MM.1S (cell line): Measurements from ENCODE around the gene NAA25.

Source experiments
- DNase-seq: peaks from one replicate; pipeline ENCODE4 v3.0.0-alpha.2; 2015
- H2AFZ ChIP-seq: fragments of 300-600 bp; sonication (generic); 2 replicates; pipeline ENCODE4 v1.6.0; 2016; ENCODE audit warnings: antibody characterized with exemption, low read length
- H3F3A ChIP-seq: fragments of 300-600 bp; sonication (generic); 2 replicates; pipeline ENCODE4 v1.6.1; 2016; ENCODE audit warnings: mild to moderate bottlenecking, antibody characterized with exemption, low read length, moderate library complexity, mixed read lengths; ENCODE audit not compliant: insufficient read depth
- H3K27ac ChIP-seq: fragments of 300-600 bp; sonication (generic); 2 replicates; pipeline ENCODE4 v1.5.1; 2016; ENCODE audit warnings: mild to moderate bottlenecking, low read length
- H3K27me3 ChIP-seq: fragments of 300-600 bp; sonication (generic); replicated peaks from 2 replicates; pipeline ENCODE4 v1.6.0; 2016; ENCODE audit warnings: low read length; ENCODE audit not compliant: insufficient read depth
- H3K36me3 ChIP-seq: fragments of 300-600 bp; sonication (generic); replicated peaks from 2 replicates; pipeline ENCODE4 v1.6.1; 2016; ENCODE audit warnings: mild to moderate bottlenecking, low read length, mixed read lengths; ENCODE audit not compliant: insufficient read depth
- H3K4me1 ChIP-seq: fragments of 300-600 bp; sonication (generic); 2 replicates; pipeline ENCODE4 v1.6.1; 2016; ENCODE audit warnings: low read length, mixed read lengths
- H3K4me2 ChIP-seq: fragments of 300-600 bp; sonication (generic); 2 replicates; pipeline ENCODE4 v1.6.0; 2016; ENCODE audit warnings: low read depth, low read length
- H3K4me3 ChIP-seq: fragments of 300-600 bp; sonication (generic); 2 replicates; pipeline ENCODE4 v1.5.1; 2016; ENCODE audit warnings: low read length, mixed read lengths
- H3K79me2 ChIP-seq: fragments of 300-600 bp; sonication (generic); 2 replicates; pipeline ENCODE4 v1.6.1; 2016; ENCODE audit warnings: mixed run types, low read length, mixed read lengths
- H3K9ac ChIP-seq: fragments of 300-600 bp; sonication (generic); 2 replicates; pipeline ENCODE4 v1.6.1; 2016; ENCODE audit warnings: low read length, mixed read lengths
- H3K9me2 ChIP-seq: fragments of 300-600 bp; sonication (generic); replicated peaks from 2 replicates; pipeline ENCODE4 v1.6.1; 2016; ENCODE audit warnings: mild to moderate bottlenecking, low read length, mixed read lengths; ENCODE audit not compliant: insufficient read depth
- H3K9me3 ChIP-seq: fragments of 300-600 bp; sonication (generic); replicated peaks from 2 replicates; pipeline ENCODE4 v1.6.1; 2016; ENCODE audit warnings: mild to moderate bottlenecking, low read length, mixed read lengths; ENCODE audit not compliant: insufficient read depth
- H4K20me1 ChIP-seq: fragments of 300-600 bp; sonication (generic); 2 replicates; pipeline ENCODE4 v1.6.1; 2016; ENCODE audit warnings: mild to moderate bottlenecking, low read length, moderate library complexity, mixed read lengths; ENCODE audit not compliant: insufficient read depth
- EZH2 ChIP-seq: fragments of 300-600 bp; sonication (generic); optimal IDR thresholded peaks from 2 replicates; pipeline ENCODE3; 2017; ENCODE audit warnings: low read depth, mild to moderate bottlenecking, antibody characterized with exemption, low read length, mixed read lengths
- EZH2phosphoT487 ChIP-seq: fragments of 300-600 bp; sonication (generic); IDR thresholded peaks from 2 replicates; pipeline ENCODE4 v1.6.1; 2018; ENCODE audit warnings: antibody characterized with exemption, low read length
- TF ChIP-seq, protein P1 (sequence below): fragments of 300-600 bp; sonication (generic); IDR thresholded peaks from 2 replicates; pipeline ENCODE4 v1.5.1; 2016; ENCODE audit warnings: antibody characterized with exemption, low read length, mixed read lengths

The NAA25 gene

GRCh38 chr12:112032292-112032691 is 76.3 kb downstream of the NAA25 start:
- H4K20me1 ChIP-seq, result no peaks in the 10 kb centered on the region
- H3K9me3 ChIP-seq, result no peaks in the 10 kb centered on the region
- H3K27ac ChIP-seq, result no peak overlapping the region
- no peaks in the 10 kb centered on the region for H3K9me2 ChIP-seq
- no peak overlapping the region for H3K4me3 ChIP-seq
- no peak for DNase-seq
- H3K79me2 ChIP-seq, result no peaks in the 10 kb centered on the region
- no peaks in the 10 kb centered on the region for H3K36me3 ChIP-seq
- H3K27me3 ChIP-seq, result no peaks in the 10 kb centered on the region
- TF ChIP-seq, protein P1, sequence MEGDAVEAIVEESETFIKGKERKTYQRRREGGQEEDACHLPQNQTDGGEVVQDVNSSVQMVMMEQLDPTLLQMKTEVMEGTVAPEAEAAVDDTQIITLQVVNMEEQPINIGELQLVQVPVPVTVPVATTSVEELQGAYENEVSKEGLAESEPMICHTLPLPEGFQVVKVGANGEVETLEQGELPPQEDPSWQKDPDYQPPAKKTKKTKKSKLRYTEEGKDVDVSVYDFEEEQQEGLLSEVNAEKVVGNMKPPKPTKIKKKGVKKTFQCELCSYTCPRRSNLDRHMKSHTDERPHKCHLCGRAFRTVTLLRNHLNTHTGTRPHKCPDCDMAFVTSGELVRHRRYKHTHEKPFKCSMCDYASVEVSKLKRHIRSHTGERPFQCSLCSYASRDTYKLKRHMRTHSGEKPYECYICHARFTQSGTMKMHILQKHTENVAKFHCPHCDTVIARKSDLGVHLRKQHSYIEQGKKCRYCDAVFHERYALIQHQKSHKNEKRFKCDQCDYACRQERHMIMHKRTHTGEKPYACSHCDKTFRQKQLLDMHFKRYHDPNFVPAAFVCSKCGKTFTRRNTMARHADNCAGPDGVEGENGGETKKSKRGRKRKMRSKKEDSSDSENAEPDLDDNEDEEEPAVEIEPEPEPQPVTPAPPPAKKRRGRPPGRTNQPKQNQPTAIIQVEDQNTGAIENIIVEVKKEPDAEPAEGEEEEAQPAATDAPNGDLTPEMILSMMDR, result no peak
- TF ChIP-seq EZH2phosphoT487 (no peak), EZH2 (no peak)
- H3K9ac ChIP-seq, result no peak overlapping the region
- no peaks in the 10 kb centered on the region for H3F3A ChIP-seq
- H3K4me2 ChIP-seq, result no peak overlapping the region
- H2AFZ ChIP-seq, result no peak overlapping the region
- no peaks in the 10 kb centered on the region for H3K4me1 ChIP-seq

DNA sequence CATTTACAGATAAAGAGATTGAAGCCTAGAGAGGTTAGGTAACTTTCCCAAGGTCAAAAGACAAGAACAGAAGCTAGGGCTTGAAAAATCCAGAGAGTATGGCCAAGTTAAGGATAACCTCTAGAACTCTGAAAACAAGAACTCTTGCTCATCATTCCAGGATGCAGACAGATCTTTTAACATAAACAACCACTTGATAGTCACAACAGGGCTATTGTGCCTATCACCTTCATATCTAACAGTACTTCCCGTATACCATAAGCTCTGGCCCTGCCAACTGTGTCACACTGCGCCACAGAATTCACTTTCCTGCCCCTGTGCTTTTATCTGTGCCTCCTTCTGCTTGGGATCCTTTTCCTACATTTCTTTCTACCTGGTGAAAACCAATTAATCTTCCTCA is 77.1 kb downstream of the NAA25 start:
- Histone ChIP-seq H3F3A (no peaks in the 10 kb centered on the region), H3K9ac (no peak overlapping the region), H4K20me1 (no peaks in the 10 kb centered on the region), H3K27me3 (no peaks in the 10 kb centered on the region), H3K79me2 (no peaks in the 10 kb centered on the region), H2AFZ (no peak overlapping the region), H3K27ac (no peak overlapping the region), H3K36me3 (no peaks in the 10 kb centered on the region), H3K9me2 (no peaks in the 10 kb centered on the region), H3K4me1 (no peaks in the 10 kb centered on the region), H3K4me3 (no peak overlapping the region), H3K9me3 (no peaks in the 10 kb centered on the region), H3K4me2 (no peak overlapping the region)
- no peak for DNase-seq
- TF ChIP-seq EZH2phosphoT487 (no peak), EZH2 (no peak)
- TF ChIP-seq, protein P1, result no peak

- Histone ChIP-seq H3K36me3 (no peaks in the 10 kb centered on the region), H3K4me1 (0 out of 2 replicates have a peak, but pooled peaks cover 3% of the 10 kb centered on the region), H3K9me3 (no peaks in the 10 kb centered on the region), H3K9ac (no peak overlapping the region), H3K27me3 (no peaks in the 10 kb centered on the region), H3K9me2 (no peaks in the 10 kb centered on the region), H2AFZ (no peak overlapping the region), H3K27ac (no peak overlapping the region), H3F3A (no peaks in the 10 kb centered on the region), H3K4me2 (no peak overlapping the region), H3K4me3 (no peak overlapping the region), H3K79me2 (no peaks in the 10 kb centered on the region), H4K20me1 (no peaks in the 10 kb centered on the region)
- DNase-seq, result no peak
- TF ChIP-seq EZH2phosphoT487 (no peak), EZH2 (no peak)
- TF ChIP-seq, protein P1, result no peak
These were observed 79.3 kb downstream of the NAA25 start for GRCh38 chr12:112029301-112029700.
